DND-41 (cell line): Measurements from ENCODE around the gene ATPAF2.

Experiments
- ATAC-seq: fragments of 200-7000 bp; cut with Tn5 transposase; 3 replicates; pipeline ENCODE4 v1.9.1; 2021; ENCODE audit warnings: low read depth; ENCODE audit not compliant: insufficient read depth
- DNase-seq: peaks from one replicate; pipeline ENCODE4 v3.0.0-alpha.2; 2020
- H2AFZ ChIP-seq: 2 replicates; pipeline ENCODE4 v1.6.0; 2012; ENCODE audit warnings: low read depth, low read length
- H3K27ac ChIP-seq: 2 replicates; pipeline ENCODE4 v1.5.1; 2012; ENCODE audit warnings: low read length, inconsistent platforms
- H3K27me3 ChIP-seq: fragments of 200-600 bp; sonication (generic); 2 replicates; pipeline ENCODE4 v1.6.0; 2012; ENCODE audit warnings: low read length, mild to moderate bottlenecking, inconsistent platforms; ENCODE audit not compliant: insufficient read depth, poor library complexity
- H3K36me3 ChIP-seq: 2 replicates; pipeline ENCODE4 v1.5.1; 2012; ENCODE audit warnings: low read length, inconsistent platforms; ENCODE audit not compliant: insufficient read depth
- H3K4me1 ChIP-seq: 2 replicates; pipeline ENCODE4 v1.5.1; 2012; ENCODE audit warnings: mild to moderate bottlenecking, low read length; ENCODE audit not compliant: insufficient read depth
- H3K4me2 ChIP-seq: 2 replicates; pipeline ENCODE4 v1.6.0; 2012; ENCODE audit warnings: mild to moderate bottlenecking, moderate library complexity, low read length, inconsistent platforms; ENCODE audit not compliant: insufficient read depth
- H3K4me3 ChIP-seq, 2 experiments: fragments of 200-600 bp in 1 of 2; shearing (Covaris generic) in 1 of 2; 2 replicates each; pipeline ENCODE4 v1.5.1; 2012 to 2016; ENCODE audit warnings: inconsistent platforms in 2 of 2, low read length in 2 of 2, mild to moderate bottlenecking in 2 of 2, low read depth in 1 of 2, moderate library complexity in 1 of 2
- H3K79me2 ChIP-seq: 2 replicates; pipeline ENCODE4 v1.6.0; 2012; ENCODE audit warnings: low read length, inconsistent platforms; ENCODE audit not compliant: insufficient read depth
- H3K9ac ChIP-seq: 2 replicates; pipeline ENCODE4 v1.6.0; 2012; ENCODE audit warnings: low read depth, mild to moderate bottlenecking, inconsistent platforms, low read length, moderate library complexity
- H3K9me3 ChIP-seq: 2 replicates; pipeline ENCODE4 v1.5.1; 2012; ENCODE audit warnings: low read length, moderate library complexity, mild to moderate bottlenecking, inconsistent platforms; ENCODE audit not compliant: insufficient read depth, severe bottlenecking
- H4K20me1 ChIP-seq: 2 replicates; pipeline ENCODE4 v1.6.0; 2012; ENCODE audit warnings: low read length; ENCODE audit not compliant: insufficient read depth
- CTCF ChIP-seq: IDR thresholded peaks from 2 replicates; pipeline ENCODE4 v1.5.1; 2012; ENCODE audit warnings: borderline replicate concordance, low read length, moderate library complexity, mild to moderate bottlenecking; ENCODE audit not compliant: poor library complexity, severe bottlenecking; ENCODE audit errors: extremely low read depth
- EZH2 ChIP-seq: IDR thresholded peaks from 3 replicates; pipeline ENCODE4 v1.6.1; 2012; ENCODE audit warnings: borderline replicate concordance, low read depth, mild to moderate bottlenecking, moderate library complexity, low read length, inconsistent platforms; ENCODE audit not compliant: severe bottlenecking

Gene ATPAF2

GRCh38 chr17:17994271-17995069, 44.5 kb downstream of the ATPAF2 start:
- Histone ChIP-seq H2AFZ (no peak overlapping the region), H3K36me3 (no peaks in the 10 kb centered on the region), H3K4me1 (no peaks in the 10 kb centered on the region), H4K20me1 (no peaks in the 10 kb centered on the region), H3K4me2 (no peak overlapping the region), H3K4me3 (no peak overlapping the region), H3K79me2 (no peaks in the 10 kb centered on the region), H3K9me3 (no peaks in the 10 kb centered on the region), H3K27ac (no peak overlapping the region), H3K27me3 (no peaks in the 10 kb centered on the region), H3K9ac (no peak overlapping the region)
- peak; percentile 73 for ATAC-seq
- TF ChIP-seq EZH2 = no peak
- peak; percentile 50 for TF ChIP-seq CTCF
- peak; percentile 25 for DNase-seq

- H3K9me3 ChIP-seq = no peaks in the 10 kb centered on the region
- H3K36me3 ChIP-seq = no peaks in the 10 kb centered on the region
- no peaks in the 10 kb centered on the region for H3K79me2 ChIP-seq
- no peak overlapping the region for H3K27ac ChIP-seq
- H3K4me3 ChIP-seq = no peak overlapping the region
- ATAC-seq = no peak
- H3K4me2 ChIP-seq = no peak overlapping the region
- H3K9ac ChIP-seq = no peak overlapping the region
- no peaks in the 10 kb centered on the region for H4K20me1 ChIP-seq
- no peaks in the 10 kb centered on the region for H3K27me3 ChIP-seq
- DNase-seq = no peak
- H3K4me1 ChIP-seq = no peaks in the 10 kb centered on the region
- no peak overlapping the region for H2AFZ ChIP-seq
- TF ChIP-seq CTCF (no peak), EZH2 (no peak)
Measured at GRCh38 chr17:17993852-17994251, 45.1 kb downstream of the ATPAF2 start.

GRCh38 chr17:17993366-17993765, 45.6 kb downstream of the ATPAF2 start:
- no peak for DNase-seq
- H2AFZ ChIP-seq = no peak overlapping the region

More at GRCh38 chr17:17993366-17993765, 45.6 kb downstream of the ATPAF2 start:
- Histone ChIP-seq H3K27me3 (no peaks in the 10 kb centered on the region), H3K4me1 (no peaks in the 10 kb centered on the region), H3K27ac (no peak overlapping the region), H3K9ac (no peak overlapping the region), H3K9me3 (no peaks in the 10 kb centered on the region), H3K4me2 (no peak overlapping the region), H3K79me2 (no peaks in the 10 kb centered on the region), H3K4me3 (no peak overlapping the region), H4K20me1 (no peaks in the 10 kb centered on the region), H3K36me3 (no peaks in the 10 kb centered on the region)
- TF ChIP-seq CTCF (no peak), EZH2 (no peak)
- ATAC-seq = no peak
